Nephron (organoid): Measurements from ENCODE around the gene SYNDIG1.

Experiments used
- H3K27ac Mint-ChIP-seq, 3 experiments: 2 replicates each; pipeline ENCODE4 v1.8.0; 2020; ENCODE audit warnings: mixed read lengths in 3 of 3, mild to moderate bottlenecking in 2 of 3, moderate library complexity in 1 of 3
- H3K27me3 Mint-ChIP-seq: 2 replicates; pipeline ENCODE4 v1.8.0; 2021; ENCODE audit warnings: low read depth, mild to moderate bottlenecking, moderate library complexity, mixed read lengths
- H3K36me3 Mint-ChIP-seq: 2 replicates; pipeline ENCODE4 v1.8.0; 2020; ENCODE audit warnings: low read depth, mixed read lengths
- H3K4me1 Mint-ChIP-seq: 2 replicates; pipeline ENCODE4 v1.8.0; 2020; ENCODE audit warnings: mixed read lengths
- H3K4me3 Mint-ChIP-seq, 3 experiments: 2 replicates each; pipeline ENCODE4 v1.8.0; 2020; ENCODE audit warnings: mild to moderate bottlenecking in 3 of 3, mixed read lengths in 3 of 3, moderate library complexity in 2 of 3
- H3K9me3 Mint-ChIP-seq: 2 replicates; pipeline ENCODE4 v1.8.0; 2020; ENCODE audit warnings: mixed read lengths
- TF ChIP-seq, protein P1 (sequence below), 3 experiments: fragments of 200-600 bp; sonication (generic); IDR thresholded peaks; one replicate each; pipeline ENCODE4 v1.5.0; 2021; ENCODE audit warnings: antibody characterized with exemption in 3 of 3; ENCODE audit not compliant: unreplicated experiment in 3 of 3

Gene SYNDIG1

DNA sequence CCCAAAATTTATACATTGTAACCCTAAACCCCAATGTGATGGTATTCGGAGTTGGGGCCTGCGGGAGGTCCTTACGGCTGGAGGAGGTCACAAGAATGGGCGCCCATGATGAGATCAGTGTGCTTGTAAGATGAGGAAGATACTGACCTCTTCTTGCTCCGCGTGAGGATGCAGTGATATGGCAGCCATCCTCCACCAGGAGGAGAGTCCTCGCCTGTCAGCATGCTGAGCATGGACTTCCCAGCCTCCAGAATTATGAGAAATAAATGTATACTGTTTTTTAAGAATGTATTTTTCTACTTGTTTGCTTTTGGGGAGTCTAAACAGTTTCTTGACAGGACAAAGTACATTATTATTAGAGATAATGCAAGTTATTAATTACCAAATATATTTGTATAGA, 8.7 kb upstream of the SYNDIG1 start:
- Mint-ChIP-seq H3K4me1 (peaks cover 51% of the 10 kb centered on the region), H3K27me3 (peaks cover 53% of the 10 kb centered on the region), H3K36me3 (no peaks in the 10 kb centered on the region), H3K9me3 (no peaks in the 10 kb centered on the region), H3K4me3 (no peak overlapping the region), H3K27ac (no peak overlapping the region)
- TF ChIP-seq, protein P1, sequence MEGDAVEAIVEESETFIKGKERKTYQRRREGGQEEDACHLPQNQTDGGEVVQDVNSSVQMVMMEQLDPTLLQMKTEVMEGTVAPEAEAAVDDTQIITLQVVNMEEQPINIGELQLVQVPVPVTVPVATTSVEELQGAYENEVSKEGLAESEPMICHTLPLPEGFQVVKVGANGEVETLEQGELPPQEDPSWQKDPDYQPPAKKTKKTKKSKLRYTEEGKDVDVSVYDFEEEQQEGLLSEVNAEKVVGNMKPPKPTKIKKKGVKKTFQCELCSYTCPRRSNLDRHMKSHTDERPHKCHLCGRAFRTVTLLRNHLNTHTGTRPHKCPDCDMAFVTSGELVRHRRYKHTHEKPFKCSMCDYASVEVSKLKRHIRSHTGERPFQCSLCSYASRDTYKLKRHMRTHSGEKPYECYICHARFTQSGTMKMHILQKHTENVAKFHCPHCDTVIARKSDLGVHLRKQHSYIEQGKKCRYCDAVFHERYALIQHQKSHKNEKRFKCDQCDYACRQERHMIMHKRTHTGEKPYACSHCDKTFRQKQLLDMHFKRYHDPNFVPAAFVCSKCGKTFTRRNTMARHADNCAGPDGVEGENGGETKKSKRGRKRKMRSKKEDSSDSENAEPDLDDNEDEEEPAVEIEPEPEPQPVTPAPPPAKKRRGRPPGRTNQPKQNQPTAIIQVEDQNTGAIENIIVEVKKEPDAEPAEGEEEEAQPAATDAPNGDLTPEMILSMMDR (IDR thresholded peaks at IDR 0.05; ENCODE audit: unreplicated experiment in 3 of 3): no peak

- Mint-ChIP-seq H3K36me3 (no peaks in the 10 kb centered on the region), H3K9me3 (no peaks in the 10 kb centered on the region), H3K4me1 (peaks cover 59% of the 10 kb centered on the region), H3K4me3 (no peak overlapping the region), H3K27ac (peak overlapping the region in 1 of 3 experiments; percentile 86), H3K27me3 (peaks cover 55% of the 10 kb centered on the region)
- TF ChIP-seq, protein P1 (IDR thresholded peaks at IDR 0.05; ENCODE audit: unreplicated experiment in 3 of 3): no peak
Observed at GRCh38 chr20:24461848-24462247, 7.6 kb upstream of the SYNDIG1 start.

- Mint-ChIP-seq H3K9me3 (no peaks in the 10 kb centered on the region), H3K4me3 (no peak overlapping the region), H3K4me1 (peaks cover 58% of the 10 kb centered on the region), H3K27ac (peak overlapping the region in 2 of 3 experiments; percentile 70 to 86), H3K27me3 (peaks cover 55% of the 10 kb centered on the region), H3K36me3 (no peaks in the 10 kb centered on the region)
- TF ChIP-seq, protein P1 (IDR thresholded peaks at IDR 0.05; ENCODE audit: unreplicated experiment in 3 of 3): no peak
Observed at GRCh38 chr20:24462460-24463010, 6.9 kb upstream of the SYNDIG1 start.

- Mint-ChIP-seq H3K4me1 (peaks cover 57% of the 10 kb centered on the region), H3K36me3 (no peaks in the 10 kb centered on the region), H3K4me3 (no peak overlapping the region), H3K27me3 (peaks cover 62% of the 10 kb centered on the region), H3K9me3 (no peaks in the 10 kb centered on the region), H3K27ac (peak overlapping the region in 1 of 3 experiments; percentile 33)
- TF ChIP-seq, protein P1 (IDR thresholded peaks at IDR 0.05; ENCODE audit: unreplicated experiment in 3 of 3): no peak
Observed at GRCh38 chr20:24465159-24465558, 4.3 kb upstream of the SYNDIG1 start.

DNA sequence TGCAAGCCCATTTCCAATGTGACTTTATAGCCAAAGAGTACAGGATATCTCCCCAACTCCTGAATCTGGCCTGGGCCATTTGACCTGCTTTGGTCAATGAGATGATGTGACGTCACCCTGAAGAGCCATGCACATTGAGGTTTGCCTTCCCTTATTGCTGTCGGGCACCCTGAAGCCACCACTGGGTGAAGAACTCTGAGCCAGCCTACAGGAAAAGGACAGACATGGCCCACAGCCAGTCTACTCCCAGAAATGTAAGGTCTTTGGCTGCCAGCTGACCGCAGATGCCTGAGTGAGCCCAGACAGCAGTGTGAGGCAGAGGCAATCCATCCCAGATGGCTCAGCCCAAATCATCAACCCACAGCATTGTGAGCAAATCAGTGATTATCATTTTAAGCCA, 3.7 kb upstream of the SYNDIG1 start:
- peaks cover 68% of the 10 kb centered on the region for H3K27me3 Mint-ChIP-seq
- H3K36me3 Mint-ChIP-seq: no peaks in the 10 kb centered on the region
- H3K27ac Mint-ChIP-seq: peak overlapping the region in 2 of 3 experiments; percentile 8 to 29
- no peaks in the 10 kb centered on the region for H3K9me3 Mint-ChIP-seq
- H3K4me3 Mint-ChIP-seq: peak overlapping the region in 1 of 3 experiments; percentile 8
- peaks cover 62% of the 10 kb centered on the region for H3K4me1 Mint-ChIP-seq
- TF ChIP-seq, protein P1 (IDR thresholded peaks at IDR 0.05; ENCODE audit: unreplicated experiment in 3 of 3): no peak
